SK-N-SH (cell line): ENCODE data around the gene C12orf75. TPM values are rescaled to one million over a fixed set of nuclear protein-coding genes. Genes with fewer than 3 reads are reported as not detected.

ENCODE experiments used
- CTCF ChIA-PET: fragments of 300-600, 350-600 bp; formaldehyde crosslinking; extraction: SDS; loops from one replicate; lab custom pipeline; 2021; lab: Yijun Ruan, JAX
- POLR2A ChIA-PET: fragments of 350-600 bp; sonication (Branson Sonifier 250); formaldehyde crosslinking; extraction: SDS; loops from one replicate; lab custom pipeline; 2020; ENCODE audit warnings: antibody characterized with exemption, inconsistent platforms; lab: Yijun Ruan, JAX
- DNase-seq: peaks from one replicate; pipeline ENCODE4 v3.0.0; 2012
- H2AFZ ChIP-seq: fragments of 200-600 bp; sonication (generic); 2 replicates; pipeline ENCODE4 v1.8.1; 2016; ENCODE audit warnings: antibody characterized with exemption, mild to moderate bottlenecking, low read depth
- H3F3A ChIP-seq: fragments of 200-600 bp; sonication (generic); replicated peaks from 2 replicates; pipeline ENCODE3; 2016; ENCODE audit warnings: antibody characterized with exemption, mild to moderate bottlenecking; ENCODE audit not compliant: insufficient read depth
- H3K27ac ChIP-seq, 2 experiments: fragments of 200-500 bp in 1 of 2; fragments of 200-600 bp in 1 of 2; sonication (Bioruptor generic) in 1 of 2; sonication (generic), shearing (Covaris generic) in 1 of 2; 2 replicates each; pipeline versions ENCODE4 v1.5.1 to v1.6.1; 2014 to 2016; ENCODE audit warnings: low read depth in 2 of 2, inconsistent platforms in 1 of 2, low read length in 1 of 2, mild to moderate bottlenecking in 1 of 2, mixed read lengths in 1 of 2
- H3K27me3 ChIP-seq: fragments of 200-600 bp; sonication (generic), shearing (Covaris generic); 2 replicates; pipeline ENCODE4 v1.6.1; 2016; ENCODE audit warnings: mixed run types; ENCODE audit not compliant: insufficient read depth
- H3K36me3 ChIP-seq, 2 experiments: fragments of 200-500 bp in 1 of 2; fragments of 200-600 bp in 1 of 2; sonication (Bioruptor generic) in 1 of 2; sonication (generic) in 1 of 2; replicated peaks in 1 of 2; 2 replicates each; pipeline versions ENCODE3 to v1.5.1; 2014 to 2016; ENCODE audit warnings: low read length in 1 of 2, mild to moderate bottlenecking in 1 of 2; ENCODE audit not compliant: insufficient read depth in 2 of 2, control insufficient read depth in 1 of 2
- H3K4me1 ChIP-seq, 2 experiments: fragments of 200-500 bp in 1 of 2; fragments of 200-600 bp in 1 of 2; sonication (Bioruptor generic) in 1 of 2; sonication (generic), shearing (Covaris generic) in 1 of 2; 2 replicates each; pipeline versions ENCODE4 v1.5.1 to v1.6.1; 2014 to 2016; ENCODE audit warnings: low read depth in 1 of 2, low read length in 1 of 2, mixed run types in 1 of 2; ENCODE audit not compliant: insufficient read depth in 2 of 2, control insufficient read depth in 1 of 2
- H3K4me2 ChIP-seq: fragments of 200-600 bp; sonication (generic), shearing (Covaris generic); 2 replicates; pipeline ENCODE4 v1.6.1; 2017; ENCODE audit warnings: mixed run types
- H3K4me3 ChIP-seq, 2 experiments: fragments of 200-500 bp in 1 of 2; fragments of 200-600 bp in 1 of 2; sonication (Bioruptor generic) in 1 of 2; sonication (generic), shearing (Covaris generic) in 1 of 2; 2 replicates each; pipeline versions ENCODE4 v1.5.1 to v1.8.1; 2014 to 2016; ENCODE audit warnings: low read depth in 2 of 2, inconsistent platforms in 1 of 2, low read length in 1 of 2, mild to moderate bottlenecking in 1 of 2, mixed read lengths in 1 of 2, moderate library complexity in 1 of 2
- H3K79me2 ChIP-seq: fragments of 200-600 bp; sonication (generic); 2 replicates; pipeline ENCODE4 v1.8.1; 2017; ENCODE audit warnings: mild to moderate bottlenecking; ENCODE audit not compliant: insufficient read depth
- H3K9ac ChIP-seq: fragments of 200-600 bp; sonication (generic); 2 replicates; pipeline ENCODE4 v1.6.1; 2017; ENCODE audit warnings: mixed run types
- H3K9me2 ChIP-seq: fragments of 200-600 bp; sonication (generic); 2 replicates; pipeline ENCODE4 v1.6.1; 2017; ENCODE audit warnings: mixed run types
- H3K9me3 ChIP-seq: fragments of 200-600 bp; sonication (generic); 2 replicates; pipeline ENCODE4 v1.6.1; 2017; ENCODE audit warnings: mixed run types, mild to moderate bottlenecking, moderate library complexity
- H4K20me1 ChIP-seq: fragments of 200-600 bp; sonication (generic); 2 replicates; pipeline ENCODE4 v1.6.1; 2017; ENCODE audit warnings: mild to moderate bottlenecking, mixed run types; ENCODE audit not compliant: insufficient read depth
- EP300 ChIP-seq, 2 experiments: IDR thresholded peaks; 2 replicates each; pipeline versions ENCODE4 v1.4.0 to v1.6.1; 2012; ENCODE audit warnings: borderline replicate concordance in 1 of 2, low read depth in 1 of 2, low read length in 1 of 2
- FOSL2 ChIP-seq: IDR thresholded peaks from 2 replicates; pipeline ENCODE4 v1.4.0; 2012; ENCODE audit warnings: low read depth, mild to moderate bottlenecking, moderate library complexity, borderline replicate concordance
- FOXM1 ChIP-seq: IDR thresholded peaks from 2 replicates; pipeline ENCODE4 v1.4.0; 2012; ENCODE audit warnings: low read depth, mild to moderate bottlenecking
- JUND ChIP-seq: IDR thresholded peaks from 2 replicates; pipeline ENCODE4 v1.4.0; 2012
- MEF2A ChIP-seq: IDR thresholded peaks from 2 replicates; pipeline ENCODE4 v1.4.0; 2012; ENCODE audit warnings: low read depth, borderline replicate concordance
- NFIC ChIP-seq: IDR thresholded peaks from 2 replicates; pipeline ENCODE4 v1.4.0; 2012; ENCODE audit warnings: borderline replicate concordance
- POLR2AphosphoS5 ChIP-seq: IDR thresholded peaks from 2 replicates; pipeline ENCODE4 v1.6.1; 2012; ENCODE audit warnings: low read depth, low read length
- RAD21 ChIP-seq: IDR thresholded peaks from 2 replicates; pipeline ENCODE4 v1.6.1; 2012; ENCODE audit warnings: mild to moderate bottlenecking, low read length
- RFX5 ChIP-seq: IDR thresholded peaks from 2 replicates; pipeline ENCODE4 v1.6.1; 2012; ENCODE audit warnings: mild to moderate bottlenecking, improper control_type of control experiment, low read length
- RXRA ChIP-seq: IDR thresholded peaks from 2 replicates; pipeline ENCODE4 v1.4.0; 2012; ENCODE audit warnings: low read depth, mild to moderate bottlenecking, borderline replicate concordance
- TCF12 ChIP-seq: IDR thresholded peaks from 2 replicates; pipeline ENCODE4 v1.4.0; 2012
- TEAD4 ChIP-seq: IDR thresholded peaks from 2 replicates; pipeline ENCODE4 v1.4.0; 2012; ENCODE audit warnings: mild to moderate bottlenecking, borderline replicate concordance; ENCODE audit not compliant: insufficient read depth
- YY1 ChIP-seq: IDR thresholded peaks from 2 replicates; pipeline ENCODE4 v1.4.0; 2012; ENCODE audit warnings: low read depth, mild to moderate bottlenecking
- WGBS: methylation state at CpG from one replicate; pipeline ENCODE4 v1.1.6; 2017; ENCODE audit warnings: low lambda C conversion rate; 5-methylcytosine and 5-hydroxymethylcytosine counted together
- polyA plus RNA-seq, 3 experiments: library from polyadenylated mRNA; depleted of rRNA; stranded (reverse); fragments of >200 nt; gene quantifications; 2 replicates each; pipeline ENCODE4 v1.2.3, GENCODE V29; 2012
- TF ChIP-seq, protein P1 (sequence below): IDR thresholded peaks from 2 replicates; pipeline ENCODE4 v1.4.0; 2012; ENCODE audit warnings: low read depth, borderline replicate concordance
- TF ChIP-seq, protein P2 (sequence below): IDR thresholded peaks from 2 replicates; pipeline ENCODE4 v1.4.0; 2012; ENCODE audit warnings: low read depth
- TF ChIP-seq, protein P3 (sequence below): IDR thresholded peaks from 2 replicates; pipeline ENCODE4; 2012
- TF ChIP-seq, protein P4 (sequence below): fragments of 150-350 bp; IDR thresholded peaks from 2 replicates; pipeline ENCODE4 v1.6.1; 2016; ENCODE audit warnings: mild to moderate bottlenecking, low read depth, low read length
- TF ChIP-seq, protein P5 (sequence below): IDR thresholded peaks from 2 replicates; pipeline ENCODE4 v1.4.0; 2012; ENCODE audit warnings: low read depth, borderline replicate concordance

The C12orf75 gene
- polyA plus RNA-seq, 1 of the 3 experiments (the other 2 are of a cell fraction): 221 TPM

DNA sequence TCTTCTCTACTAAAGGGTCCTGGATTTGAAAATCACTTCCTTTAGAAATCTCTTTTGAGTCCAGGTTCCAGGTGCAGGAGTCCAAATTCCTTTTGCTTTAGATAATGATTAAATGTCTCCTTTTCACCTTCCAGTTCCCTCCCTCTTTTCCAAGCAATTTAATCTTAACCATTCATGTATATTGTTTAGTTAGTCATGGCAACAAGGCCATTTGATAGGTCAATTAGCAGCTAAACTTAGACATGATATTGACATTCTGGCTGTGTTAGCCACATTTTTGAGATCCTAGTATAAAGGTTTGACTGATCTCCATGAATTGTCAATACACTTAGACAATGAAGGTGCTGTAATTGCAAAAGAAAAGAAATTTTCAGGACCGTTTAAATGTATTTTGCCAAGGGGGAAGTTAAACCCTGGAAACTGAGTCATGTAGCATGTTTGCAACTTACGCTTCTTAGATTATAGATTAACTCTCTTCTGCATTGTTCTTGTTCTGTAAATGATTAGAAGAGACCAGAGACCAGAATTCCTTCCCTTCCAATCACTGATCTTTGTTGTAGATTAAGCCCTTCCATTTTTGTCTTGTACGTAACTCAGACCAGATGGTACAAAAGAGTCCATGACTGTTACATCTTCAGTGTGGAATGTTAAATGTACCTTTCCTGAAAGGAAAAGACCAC lies 12.4 kb upstream of the C12orf75 start:
- DNase-seq: no peak
- peaks cover 8 to 40% of the 10 kb centered on the region in 2 experiments for H3K4me1 ChIP-seq
- TF ChIP-seq, protein P1, sequence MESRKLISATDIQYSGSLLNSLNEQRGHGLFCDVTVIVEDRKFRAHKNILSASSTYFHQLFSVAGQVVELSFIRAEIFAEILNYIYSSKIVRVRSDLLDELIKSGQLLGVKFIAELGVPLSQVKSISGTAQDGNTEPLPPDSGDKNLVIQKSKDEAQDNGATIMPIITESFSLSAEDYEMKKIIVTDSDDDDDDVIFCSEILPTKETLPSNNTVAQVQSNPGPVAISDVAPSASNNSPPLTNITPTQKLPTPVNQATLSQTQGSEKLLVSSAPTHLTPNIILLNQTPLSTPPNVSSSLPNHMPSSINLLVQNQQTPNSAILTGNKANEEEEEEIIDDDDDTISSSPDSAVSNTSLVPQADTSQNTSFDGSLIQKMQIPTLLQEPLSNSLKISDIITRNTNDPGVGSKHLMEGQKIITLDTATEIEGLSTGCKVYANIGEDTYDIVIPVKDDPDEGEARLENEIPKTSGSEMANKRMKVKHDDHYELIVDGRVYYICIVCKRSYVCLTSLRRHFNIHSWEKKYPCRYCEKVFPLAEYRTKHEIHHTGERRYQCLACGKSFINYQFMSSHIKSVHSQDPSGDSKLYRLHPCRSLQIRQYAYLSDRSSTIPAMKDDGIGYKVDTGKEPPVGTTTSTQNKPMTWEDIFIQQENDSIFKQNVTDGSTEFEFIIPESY: peak; percentile 66; the same call in 1 of the 2 replicates
- TF ChIP-seq RAD21 (no peak), JUND (peak; percentile 95), FOSL2 (peak; percentile 85), TEAD4 (peak; percentile 94), NFIC (peak; percentile 68; the same call in 1 of the 2 replicates), RXRA (peak; percentile 91), EP300 (IDR thresholded peaks at IDR 0.05; ENCODE audit: borderline replicate concordance in 1 of 2, low read depth in 1 of 2, low read length in 1 of 2) (peak; percentile 65 to 98), FOXM1 (peak; percentile 93; the same call in 1 of the 2 replicates), TCF12 (peak; percentile 100), MEF2A (peak; percentile 93), POLR2AphosphoS5 (peak; percentile 85), RFX5 (no peak), YY1 (peak; percentile 72; the same call in 1 of the 2 replicates)
- TF ChIP-seq, protein P2, sequence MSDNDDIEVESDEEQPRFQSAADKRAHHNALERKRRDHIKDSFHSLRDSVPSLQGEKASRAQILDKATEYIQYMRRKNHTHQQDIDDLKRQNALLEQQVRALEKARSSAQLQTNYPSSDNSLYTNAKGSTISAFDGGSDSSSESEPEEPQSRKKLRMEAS: peak; percentile 35; the same call in 1 of the 2 replicates
- TF ChIP-seq, protein P3, sequence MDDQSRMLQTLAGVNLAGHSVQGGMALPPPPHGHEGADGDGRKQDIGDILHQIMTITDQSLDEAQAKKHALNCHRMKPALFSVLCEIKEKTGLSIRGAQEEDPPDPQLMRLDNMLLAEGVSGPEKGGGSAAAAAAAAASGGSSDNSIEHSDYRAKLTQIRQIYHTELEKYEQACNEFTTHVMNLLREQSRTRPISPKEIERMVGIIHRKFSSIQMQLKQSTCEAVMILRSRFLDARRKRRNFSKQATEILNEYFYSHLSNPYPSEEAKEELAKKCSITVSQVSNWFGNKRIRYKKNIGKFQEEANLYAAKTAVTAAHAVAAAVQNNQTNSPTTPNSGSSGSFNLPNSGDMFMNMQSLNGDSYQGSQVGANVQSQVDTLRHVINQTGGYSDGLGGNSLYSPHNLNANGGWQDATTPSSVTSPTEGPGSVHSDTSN: peak; percentile 81
- TF ChIP-seq, protein P4, sequence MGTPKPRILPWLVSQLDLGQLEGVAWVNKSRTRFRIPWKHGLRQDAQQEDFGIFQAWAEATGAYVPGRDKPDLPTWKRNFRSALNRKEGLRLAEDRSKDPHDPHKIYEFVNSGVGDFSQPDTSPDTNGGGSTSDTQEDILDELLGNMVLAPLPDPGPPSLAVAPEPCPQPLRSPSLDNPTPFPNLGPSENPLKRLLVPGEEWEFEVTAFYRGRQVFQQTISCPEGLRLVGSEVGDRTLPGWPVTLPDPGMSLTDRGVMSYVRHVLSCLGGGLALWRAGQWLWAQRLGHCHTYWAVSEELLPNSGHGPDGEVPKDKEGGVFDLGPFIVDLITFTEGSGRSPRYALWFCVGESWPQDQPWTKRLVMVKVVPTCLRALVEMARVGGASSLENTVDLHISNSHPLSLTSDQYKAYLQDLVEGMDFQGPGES: no peak
- TF ChIP-seq, protein P5, sequence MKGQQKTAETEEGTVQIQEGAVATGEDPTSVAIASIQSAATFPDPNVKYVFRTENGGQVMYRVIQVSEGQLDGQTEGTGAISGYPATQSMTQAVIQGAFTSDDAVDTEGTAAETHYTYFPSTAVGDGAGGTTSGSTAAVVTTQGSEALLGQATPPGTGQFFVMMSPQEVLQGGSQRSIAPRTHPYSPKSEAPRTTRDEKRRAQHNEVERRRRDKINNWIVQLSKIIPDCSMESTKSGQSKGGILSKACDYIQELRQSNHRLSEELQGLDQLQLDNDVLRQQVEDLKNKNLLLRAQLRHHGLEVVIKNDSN: no peak

More for the DNA sequence above, 12.4 kb upstream of the C12orf75 start:
- H2AFZ ChIP-seq: no peak overlapping the region
- no peaks in the 10 kb centered on the region for H3K27me3 ChIP-seq
- peaks cover 25% of the 10 kb centered on the region; the same call in 1 of the 2 replicates for H3K79me2 ChIP-seq
- H3K27ac ChIP-seq: peak overlapping the region; percentile 78 to 96
- no peaks in the 10 kb centered on the region for H4K20me1 ChIP-seq
- H3K4me2 ChIP-seq: peak overlapping the region; percentile 64
- 9% methylated on average over 3 of the region's 3 CpGs for WGBS
- H3K4me3 ChIP-seq: peak overlapping the region in 1 of 2 experiments; percentile 1; a peak in 1 of 4 replicates
- POLR2A ChIA-PET: no interaction called here
- peak overlapping the region; percentile 54; the same call in 1 of the 2 replicates for H3K9ac ChIP-seq
- no peaks in the 10 kb centered on the region for H3K36me3 ChIP-seq
- no peaks in the 10 kb centered on the region for H3K9me2 ChIP-seq
- no peaks in the 10 kb centered on the region for H3K9me3 ChIP-seq
- H3F3A ChIP-seq: peaks cover 45% of the 10 kb centered on the region
- CTCF ChIA-PET: no interaction called here
